HUDEP-2 (cell line): ENCODE results near the gene CPEB4.
A peak's percentile ranks its signal among the peaks of the same experiment; 100 is the strongest.

Experiments used
- DNase-seq, 76 experiments: peaks; one replicate each; lab custom pipeline; 2025; ENCODE audit not compliant: unreplicated experiment in 76 of 76; lab: John Stamatoyannopoulos, UW

Gene CPEB4

GRCh38 chr5:173858670-173859407 is 29.3 kb upstream of the CPEB4 start:
- DNase-seq, result peak in 4 of 76 experiments; percentile 11 to 34 (median 18)

GRCh38 chr5:173859408-173860159 is 28.6 kb upstream of the CPEB4 start:
- DNase-seq, result peak in 10 of 76 experiments; percentile 15 to 66 (median 37)

GRCh38 chr5:173862047-173862477 is 26.1 kb upstream of the CPEB4 start:
- DNase-seq, result peak in 61 of 76 experiments; percentile 12 to 82 (median 47)

GRCh38 chr5:173863359-173863758 is 24.8 kb upstream of the CPEB4 start:
- no peak for DNase-seq

GRCh38 chr5:173864126-173865050 is 23.8 kb upstream of the CPEB4 start:
- DNase-seq, result no peak

GRCh38 chr5:173866243-173866857 is 21.8 kb upstream of the CPEB4 start:
- DNase-seq, result no peak

- DNase-seq, result peak in 2 of 76 experiments; percentile 13 to 29
Measured at GRCh38 chr5:173866858-173867679, 21.1 kb upstream of the CPEB4 start.

- DNase-seq, result no peak
Measured at GRCh38 chr5:173868096-173868880, 19.9 kb upstream of the CPEB4 start.

- no peak for DNase-seq
Measured at GRCh38 chr5:173869316-173869715, 18.8 kb upstream of the CPEB4 start.

GRCh38 chr5:173872957-173873305 is 15.2 kb upstream of the CPEB4 start:
- DNase-seq, result no peak

- DNase-seq, result no peak
Measured at GRCh38 chr5:173873306-173873922, 14.7 kb upstream of the CPEB4 start.

GRCh38 chr5:173875189-173875588 is 13.0 kb upstream of the CPEB4 start:
- DNase-seq, result no peak

- DNase-seq, result peak in 52 of 76 experiments; percentile 8 to 66 (median 40)
Measured at GRCh38 chr5:173878224-173878967, 9.8 kb upstream of the CPEB4 start.

GRCh38 chr5:173880306-173880985 is 7.7 kb upstream of the CPEB4 start:
- DNase-seq, result no peak

GRCh38 chr5:173881811-173882575 is 6.2 kb upstream of the CPEB4 start:
- no peak for DNase-seq

- DNase-seq, result no peak
Measured at GRCh38 chr5:173882632-173883031, 5.5 kb upstream of the CPEB4 start.
